A549 (cell line): Measurements from ENCODE around the gene SMIM38. TPM values are rescaled to one million over a fixed set of nuclear protein-coding genes. Genes with fewer than 3 reads are reported as not detected.

ENCODE experiments used
- ATAC-seq, 2 experiments: fragments of 200-7000 bp in 1 of 2; fragments of >200 bp in 1 of 2; cut with Nextera tagmentation in 1 of 2; cut with Tn5 transposase in 1 of 2; 3 replicates each; pipeline versions ENCODE4 v1.8.0 to v1.9.1; 2018 to 2020; ENCODE audit warnings: mild to moderate bottlenecking in 1 of 2, moderate library complexity in 1 of 2
- CTCF ChIA-PET: fragments of 300-600 bp; sonication (Branson Sonifier 250); formaldehyde crosslinking; extraction: SDS; loops from one replicate; lab custom pipeline; 2021; ENCODE audit warnings: antibody characterized with exemption, inconsistent platforms; lab: Yijun Ruan, JAX
- POLR2A ChIA-PET: fragments of 350-600 bp; formaldehyde crosslinking; extraction: SDS; loops from one replicate; lab custom pipeline; 2021; ENCODE audit warnings: antibody characterized with exemption, inconsistent platforms; lab: Yijun Ruan, JAX
- DNase-seq, 2 experiments: peaks; one replicate each; pipeline versions ENCODE4 v3.0.0 to v3.0.0-alpha.2; 2011 to 2016; ENCODE audit warnings: low read depth in 1 of 2, low spot score in 1 of 2
- FAIRE-seq: peaks from 2 replicates; lab custom pipeline; 2011; peaks lifted over from hg19 to GRCh38; lab: Jason Lieb, UNC
- H3K27ac ChIP-seq, 2 experiments: fragments of >200 bp; sonication (Bioruptor Twin); formaldehyde crosslinking; 3 replicates each; pipeline ENCODE4 v1.5.1; 2016 to 2017
- H3K4me1 ChIP-seq: fragments of >200 bp; sonication (Bioruptor Twin); formaldehyde crosslinking; 3 replicates; pipeline ENCODE4 v1.6.1; 2016
- H3K4me2 ChIP-seq: fragments of >200 bp; sonication (Bioruptor Twin); formaldehyde crosslinking; 3 replicates; pipeline ENCODE4 v1.6.1; 2016
- H3K4me3 ChIP-seq: fragments of >200 bp; sonication (Bioruptor Twin); formaldehyde crosslinking; 3 replicates; pipeline ENCODE4 v1.5.1; 2016
- H3K9me3 ChIP-seq: fragments of >200 bp; sonication (Bioruptor Twin); formaldehyde crosslinking; 3 replicates; pipeline ENCODE4 v1.6.1; 2016
- CBX8 ChIP-seq: fragments of 200-600 bp; sonication (generic); IDR thresholded peaks from 2 replicates; pipeline ENCODE4 v1.6.1; 2016
- CEBPB ChIP-seq, 2 experiments: fragments of >200 bp in 1 of 2; sonication (Bioruptor Twin) in 1 of 2; formaldehyde crosslinking in 1 of 2; IDR thresholded peaks; 2 replicates each; pipeline ENCODE4 v1.6.1; 2012 to 2016
- EHMT2 ChIP-seq: fragments of 200-600 bp; sonication (generic); IDR thresholded peaks from 2 replicates; pipeline ENCODE4 v1.6.1; 2016; ENCODE audit warnings: antibody characterized with exemption, low read depth, mild to moderate bottlenecking, moderate library complexity
- EP300 ChIP-seq, 2 experiments: fragments of >200 bp; sonication (Bioruptor Twin); formaldehyde crosslinking; IDR thresholded peaks; 2 replicates in 1 of 2; 3 replicates in 1 of 2; pipeline ENCODE4 v1.6.1; 2016 to 2017
- ESRRA ChIP-seq: fragments of 150-350 bp; IDR thresholded peaks from 2 replicates; pipeline ENCODE4 v1.6.1; 2014; ENCODE audit warnings: mild to moderate bottlenecking, low read length, borderline replicate concordance
- FOXS1 ChIP-seq: fragments of 250-450 bp; sonication (Bioruptor Pico); IDR thresholded peaks from 2 replicates; pipeline ENCODE4 v1.5.0; 2020; ENCODE audit warnings: mild to moderate bottlenecking, moderate library complexity
- GATA3 ChIP-seq: IDR thresholded peaks from 2 replicates; pipeline ENCODE4 v1.6.1; 2012; ENCODE audit warnings: borderline replicate concordance
- HES2 ChIP-seq: fragments of >200 bp; sonication (Bioruptor Twin); formaldehyde crosslinking; IDR thresholded peaks from 2 replicates; pipeline ENCODE4 v1.6.1; 2016
- HEYL ChIP-seq: fragments of 250-450 bp; sonication (Bioruptor Pico); IDR thresholded peaks from 2 replicates; pipeline ENCODE4 v1.8.0; 2021; ENCODE audit warnings: mild to moderate bottlenecking, moderate library complexity
- MYC ChIP-seq: IDR thresholded peaks from 2 replicates; pipeline ENCODE4 v1.6.1; 2012; ENCODE audit warnings: mild to moderate bottlenecking, inconsistent platforms, low read length, improper control_type of control experiment, borderline replicate concordance
- NPAS2 ChIP-seq: fragments of 250-450 bp; sonication (Bioruptor Pico); IDR thresholded peaks from 2 replicates; pipeline ENCODE4 v1.8.0; 2022; ENCODE audit warnings: mild to moderate bottlenecking, moderate library complexity, borderline replicate concordance
- PHF8 ChIP-seq: fragments of 200-600 bp; sonication (generic); IDR thresholded peaks from 2 replicates; pipeline ENCODE4 v1.6.1; 2016; ENCODE audit warnings: low read depth, mild to moderate bottlenecking, antibody characterized with exemption, moderate library complexity, borderline replicate concordance
- RAD21 ChIP-seq, 2 experiments: fragments of >200 bp in 1 of 2; sonication (Bioruptor Twin) in 1 of 2; formaldehyde crosslinking in 1 of 2; IDR thresholded peaks in 1 of 2; conservative IDR thresholded peaks in 1 of 2; 2 replicates in 1 of 2; 3 replicates in 1 of 2; pipeline ENCODE4 v1.6.1; 2012 to 2018; ENCODE audit warnings: inconsistent platforms in 1 of 2
- WGBS: methylation state at CpG from one replicate; pipeline ENCODE4 v1.1.6; 2017; ENCODE audit errors: missing lambda C conversion rate; 5-methylcytosine and 5-hydroxymethylcytosine counted together
- polyA plus RNA-seq, 4 experiments: library from polyadenylated mRNA; depleted of rRNA in 3 of 4; stranded (reverse); fragments of >200 nt; fragmentation: RNase III in 1 of 4; extraction: RNeasy Plus Mini Kit Qiagen cat#74134 plus additional on column Dnase treatment in 1 of 4; gene quantifications; 2 replicates in 3 of 4; 3 replicates in 1 of 4; pipeline ENCODE4 v1.2.3, GENCODE V29; 2011 to 2017
- TF ChIP-seq, protein P1 (sequence below): fragments of 250-450 bp; sonication (Bioruptor Pico); IDR thresholded peaks from 2 replicates; pipeline ENCODE4 v1.5.0; 2021; ENCODE audit warnings: mild to moderate bottlenecking, moderate library complexity, borderline replicate concordance
- TF ChIP-seq, protein P2 (sequence below): fragments of 200-600 bp; sonication (generic); IDR thresholded peaks from 2 replicates; pipeline ENCODE4 v1.6.1; 2016; ENCODE audit warnings: antibody characterized with exemption, mild to moderate bottlenecking, moderate library complexity
- TF ChIP-seq, protein P3 (sequence below): IDR thresholded peaks from 2 replicates; pipeline ENCODE4 v1.6.1; 2012
- TF ChIP-seq, protein P4 (sequence below): fragments of 450-650 bp; IDR thresholded peaks from 2 replicates; pipeline ENCODE4 v1.6.1; 2014; ENCODE audit warnings: antibody characterized with exemption
- TF ChIP-seq, protein P5 (sequence below): fragments of >200 bp; sonication (Bioruptor Twin); formaldehyde crosslinking; IDR thresholded peaks from 3 replicates; pipeline ENCODE4 v1.5.1; 2016

SMIM38 gene
- polyA plus RNA-seq, 2 of the 4 experiments (the other 2 are of a cell fraction): 0.05 to 0.08 TPM

GRCh38 chr11:69203901-69204245 is 48.1 kb downstream of the SMIM38 start (continued):
- TF ChIP-seq, protein P1, sequence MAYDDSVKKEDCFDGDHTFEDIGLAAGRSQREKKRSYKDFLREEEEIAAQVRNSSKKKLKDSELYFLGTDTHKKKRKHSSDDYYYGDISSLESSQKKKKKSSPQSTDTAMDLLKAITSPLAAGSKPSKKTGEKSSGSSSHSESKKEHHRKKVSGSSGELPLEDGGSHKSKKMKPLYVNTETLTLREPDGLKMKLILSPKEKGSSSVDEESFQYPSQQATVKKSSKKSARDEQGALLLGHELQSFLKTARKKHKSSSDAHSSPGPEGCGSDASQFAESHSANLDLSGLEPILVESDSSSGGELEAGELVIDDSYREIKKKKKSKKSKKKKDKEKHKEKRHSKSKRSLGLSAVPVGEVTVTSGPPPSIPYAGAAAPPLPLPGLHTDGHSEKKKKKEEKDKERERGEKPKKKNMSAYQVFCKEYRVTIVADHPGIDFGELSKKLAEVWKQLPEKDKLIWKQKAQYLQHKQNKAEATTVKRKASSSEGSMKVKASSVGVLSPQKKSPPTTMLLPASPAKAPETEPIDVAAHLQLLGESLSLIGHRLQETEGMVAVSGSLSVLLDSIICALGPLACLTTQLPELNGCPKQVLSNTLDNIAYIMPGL: no peak
- no peak for TF ChIP-seq EHMT2
- TF ChIP-seq, all 56 proteins: peak for 0

DNA sequence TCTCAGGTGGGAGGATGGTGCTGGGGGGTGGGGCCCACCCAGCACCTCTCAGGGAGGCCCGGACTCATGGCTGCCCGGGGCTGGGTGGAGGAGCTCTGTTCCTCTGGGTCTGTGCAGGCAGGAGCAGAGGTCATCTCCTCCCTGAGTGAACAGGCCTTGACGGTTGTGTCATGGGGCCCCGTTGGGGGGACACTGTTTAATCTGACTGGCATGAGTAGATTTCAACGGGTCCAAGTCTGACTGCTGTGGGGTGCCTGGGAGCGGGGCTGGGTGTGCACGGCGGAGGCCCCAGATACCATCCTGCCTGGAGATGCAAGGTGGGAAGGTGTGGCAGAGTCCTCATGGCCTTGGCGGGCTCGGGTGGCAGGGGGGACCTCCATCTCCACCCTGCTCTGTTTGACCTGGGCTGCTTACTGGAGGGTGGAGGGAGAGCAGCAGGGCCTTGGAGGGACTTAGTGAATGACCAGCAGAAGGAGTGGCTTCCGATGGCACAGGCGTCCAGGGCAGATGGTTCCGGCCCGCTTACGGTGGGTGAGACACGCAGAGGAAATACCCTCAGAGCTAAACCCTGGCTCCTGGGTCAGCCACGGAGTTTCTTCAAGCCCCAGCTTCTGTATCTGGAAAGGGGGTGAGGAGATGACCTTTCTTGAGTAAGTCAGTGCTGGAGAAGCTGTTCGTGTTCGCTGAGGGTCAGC is 48.7 kb downstream of the SMIM38 start:
- no peaks in the 10 kb centered on the region for H3K4me1 ChIP-seq
- TF ChIP-seq, protein P2, sequence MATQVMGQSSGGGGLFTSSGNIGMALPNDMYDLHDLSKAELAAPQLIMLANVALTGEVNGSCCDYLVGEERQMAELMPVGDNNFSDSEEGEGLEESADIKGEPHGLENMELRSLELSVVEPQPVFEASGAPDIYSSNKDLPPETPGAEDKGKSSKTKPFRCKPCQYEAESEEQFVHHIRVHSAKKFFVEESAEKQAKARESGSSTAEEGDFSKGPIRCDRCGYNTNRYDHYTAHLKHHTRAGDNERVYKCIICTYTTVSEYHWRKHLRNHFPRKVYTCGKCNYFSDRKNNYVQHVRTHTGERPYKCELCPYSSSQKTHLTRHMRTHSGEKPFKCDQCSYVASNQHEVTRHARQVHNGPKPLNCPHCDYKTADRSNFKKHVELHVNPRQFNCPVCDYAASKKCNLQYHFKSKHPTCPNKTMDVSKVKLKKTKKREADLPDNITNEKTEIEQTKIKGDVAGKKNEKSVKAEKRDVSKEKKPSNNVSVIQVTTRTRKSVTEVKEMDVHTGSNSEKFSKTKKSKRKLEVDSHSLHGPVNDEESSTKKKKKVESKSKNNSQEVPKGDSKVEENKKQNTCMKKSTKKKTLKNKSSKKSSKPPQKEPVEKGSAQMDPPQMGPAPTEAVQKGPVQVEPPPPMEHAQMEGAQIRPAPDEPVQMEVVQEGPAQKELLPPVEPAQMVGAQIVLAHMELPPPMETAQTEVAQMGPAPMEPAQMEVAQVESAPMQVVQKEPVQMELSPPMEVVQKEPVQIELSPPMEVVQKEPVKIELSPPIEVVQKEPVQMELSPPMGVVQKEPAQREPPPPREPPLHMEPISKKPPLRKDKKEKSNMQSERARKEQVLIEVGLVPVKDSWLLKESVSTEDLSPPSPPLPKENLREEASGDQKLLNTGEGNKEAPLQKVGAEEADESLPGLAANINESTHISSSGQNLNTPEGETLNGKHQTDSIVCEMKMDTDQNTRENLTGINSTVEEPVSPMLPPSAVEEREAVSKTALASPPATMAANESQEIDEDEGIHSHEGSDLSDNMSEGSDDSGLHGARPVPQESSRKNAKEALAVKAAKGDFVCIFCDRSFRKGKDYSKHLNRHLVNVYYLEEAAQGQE: no peak
- no peak for TF ChIP-seq HEYL (CRISPR knock-in tag)
- no peak for TF ChIP-seq NPAS2 (CRISPR knock-in tag)
- TF ChIP-seq CBX8: no peak
- no peak for TF ChIP-seq FOXS1 (CRISPR knock-in tag)
- no peak for TF ChIP-seq HES2
- TF ChIP-seq ESRRA: no peak
- TF ChIP-seq, protein P1: no peak
- TF ChIP-seq PHF8: no peak
- TF ChIP-seq RAD21 (conservative IDR thresholded peaks at IDR 0.05 in 1 of 2, IDR thresholded peaks at IDR 0.05 in 1 of 2): no peak
- TF ChIP-seq, protein P3, sequence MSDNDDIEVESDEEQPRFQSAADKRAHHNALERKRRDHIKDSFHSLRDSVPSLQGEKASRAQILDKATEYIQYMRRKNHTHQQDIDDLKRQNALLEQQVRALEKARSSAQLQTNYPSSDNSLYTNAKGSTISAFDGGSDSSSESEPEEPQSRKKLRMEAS: no peak
- no peak for TF ChIP-seq MYC
- TF ChIP-seq GATA3: no peak
- no peak for TF ChIP-seq CEBPB (IDR thresholded peaks at IDR 0.05)
- TF ChIP-seq, protein P4, sequence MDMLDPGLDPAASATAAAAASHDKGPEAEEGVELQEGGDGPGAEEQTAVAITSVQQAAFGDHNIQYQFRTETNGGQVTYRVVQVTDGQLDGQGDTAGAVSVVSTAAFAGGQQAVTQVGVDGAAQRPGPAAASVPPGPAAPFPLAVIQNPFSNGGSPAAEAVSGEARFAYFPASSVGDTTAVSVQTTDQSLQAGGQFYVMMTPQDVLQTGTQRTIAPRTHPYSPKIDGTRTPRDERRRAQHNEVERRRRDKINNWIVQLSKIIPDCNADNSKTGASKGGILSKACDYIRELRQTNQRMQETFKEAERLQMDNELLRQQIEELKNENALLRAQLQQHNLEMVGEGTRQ: no peak
- TF ChIP-seq, protein P5, sequence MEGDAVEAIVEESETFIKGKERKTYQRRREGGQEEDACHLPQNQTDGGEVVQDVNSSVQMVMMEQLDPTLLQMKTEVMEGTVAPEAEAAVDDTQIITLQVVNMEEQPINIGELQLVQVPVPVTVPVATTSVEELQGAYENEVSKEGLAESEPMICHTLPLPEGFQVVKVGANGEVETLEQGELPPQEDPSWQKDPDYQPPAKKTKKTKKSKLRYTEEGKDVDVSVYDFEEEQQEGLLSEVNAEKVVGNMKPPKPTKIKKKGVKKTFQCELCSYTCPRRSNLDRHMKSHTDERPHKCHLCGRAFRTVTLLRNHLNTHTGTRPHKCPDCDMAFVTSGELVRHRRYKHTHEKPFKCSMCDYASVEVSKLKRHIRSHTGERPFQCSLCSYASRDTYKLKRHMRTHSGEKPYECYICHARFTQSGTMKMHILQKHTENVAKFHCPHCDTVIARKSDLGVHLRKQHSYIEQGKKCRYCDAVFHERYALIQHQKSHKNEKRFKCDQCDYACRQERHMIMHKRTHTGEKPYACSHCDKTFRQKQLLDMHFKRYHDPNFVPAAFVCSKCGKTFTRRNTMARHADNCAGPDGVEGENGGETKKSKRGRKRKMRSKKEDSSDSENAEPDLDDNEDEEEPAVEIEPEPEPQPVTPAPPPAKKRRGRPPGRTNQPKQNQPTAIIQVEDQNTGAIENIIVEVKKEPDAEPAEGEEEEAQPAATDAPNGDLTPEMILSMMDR: no peak
- no peak for TF ChIP-seq EP300 (IDR thresholded peaks at IDR 0.05)
- no peak; a peak in 1 of 6 replicates for ATAC-seq
- H3K4me3 ChIP-seq: no peak overlapping the region
- 85% methylated on average over 17 of the region's 19 CpGs for WGBS
- ChIA-PET CTCF (interaction anchor here (1.1 kb wide), 1 partner anchor 90 kb away, joined by 3 read pairs; the partner anchor contains the start of gene MYEOV), POLR2A (no interaction called here)
- no peak overlapping the region for H3K27ac ChIP-seq
- H3K4me2 ChIP-seq: no peak overlapping the region
- FAIRE-seq: no peak
- H3K9me3 ChIP-seq: peaks cover 7% of the 10 kb centered on the region
- DNase-seq: no peak
